ENCODE data around the gene IBTK. TPM values are rescaled to one million over a fixed set of nuclear protein-coding genes. Genes with fewer than 3 reads are reported as not detected.

Gene IBTK
- polyA plus RNA-seq, 2 of the 4 experiments (the other 2 are of a cell fraction) = 34.2 to 87.3 TPM

GRCh38 chr6:82144852-82145340 lies 102.6 kb downstream of the IBTK start (continued):
- no peak for TF ChIP-seq CEBPB (IDR thresholded peaks at IDR 0.05)

GRCh38 chr6:82144007-82144851 lies 103.3 kb downstream of the IBTK start:
- peaks cover 27% of the 10 kb centered on the region for H3K4me1 ChIP-seq
- peak overlapping the region; percentile 37 to 80 for H3K27ac ChIP-seq
- peak; percentile 47 to 88 for DNase-seq (ENCODE audit: low read depth in 1 of 2, low spot score in 1 of 2)
- H3K9me3 ChIP-seq = peaks cover 7% of the 10 kb centered on the region; the same call in 2 of the 3 replicates
- H3K4me2 ChIP-seq = peak overlapping the region; percentile 96
- peak overlapping the region; percentile 12; the same call in 2 of the 3 replicates for H3K4me3 ChIP-seq
- 2% methylated on average over 8 of the region's 8 CpGs for whole genome bisulfite sequencing (ENCODE audit: missing lambda C conversion rate)
- no peak for FAIRE-seq
- POLR2A ChIA-PET = interaction anchor here (0.5 to 1.8 kb wide), 2 partner anchors 58 to 392 kb away, joined by 3 to 5 read pairs; partner anchors contain the start of gene TENT5A
- CTCF ChIA-PET = interaction anchor here (0.6 to 1.2 kb wide), 2 partner anchors 34 to 1270 kb away, joined by 3 to 4 read pairs; no protein-coding TSS in a partner anchor
- ATAC-seq = peak; percentile 97
- no peak for TF ChIP-seq FOSB (CRISPR knock-in tag; IDR thresholded peaks at IDR 0.05)
- TF ChIP-seq TFCP2L1 (CRISPR knock-in tag; IDR thresholded peaks at IDR 0.05) = no peak
- TF ChIP-seq JUNB (IDR thresholded peaks at IDR 0.05) = peak; percentile 86
- TF ChIP-seq GATA3 (IDR thresholded peaks at IDR 0.05; ENCODE audit: borderline replicate concordance) = peak; percentile 33; the same call in 1 of the 2 replicates
- TF ChIP-seq PBX3 (IDR thresholded peaks at IDR 0.05) = no peak
- no peak for TF ChIP-seq CBX8 (IDR thresholded peaks at IDR 0.05)
- TF ChIP-seq RCOR1 (IDR thresholded peaks at IDR 0.05; ENCODE audit: low read depth, low read length) = no peak
- 0 out of 5 replicates have a peak, but pooled peaks of 1 of the 2 experiments have one; percentile 16 for TF ChIP-seq RAD21 (conservative IDR thresholded peaks at IDR 0.05 in 1 of 2, IDR thresholded peaks at IDR 0.05 in 1 of 2)
- TF ChIP-seq EP300 (IDR thresholded peaks at IDR 0.05) = peak in 1 of 2 experiments; percentile 16; a peak in 1 of 5 replicates
- no peak for TF ChIP-seq CEBPB (IDR thresholded peaks at IDR 0.05)
- TF ChIP-seq FOSL2 (IDR thresholded peaks at IDR 0.05) = peak; percentile 91
- TF ChIP-seq FOSL2 (CRISPR knock-in tag; IDR thresholded peaks at IDR 0.05) = peak; percentile 97
- no peak for TF ChIP-seq EHF (CRISPR knock-in tag; IDR thresholded peaks at IDR 0.05)
- TF ChIP-seq JUN (IDR thresholded peaks at IDR 0.05) = no peak
- TF ChIP-seq, protein P1, sequence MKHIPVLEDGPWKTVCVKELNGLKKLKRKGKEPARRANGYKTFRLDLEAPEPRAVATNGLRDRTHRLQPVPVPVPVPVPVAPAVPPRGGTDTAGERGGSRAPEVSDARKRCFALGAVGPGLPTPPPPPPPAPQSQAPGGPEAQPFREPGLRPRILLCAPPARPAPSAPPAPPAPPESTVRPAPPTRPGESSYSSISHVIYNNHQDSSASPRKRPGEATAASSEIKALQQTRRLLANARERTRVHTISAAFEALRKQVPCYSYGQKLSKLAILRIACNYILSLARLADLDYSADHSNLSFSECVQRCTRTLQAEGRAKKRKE (CRISPR knock-in tag; IDR thresholded peaks at IDR 0.05; ENCODE audit: low read depth) = no peak
- no peak for TF ChIP-seq REST (IDR thresholded peaks at IDR 0.05)
- peak; percentile 42; the same call in 1 of the 2 replicates for TF ChIP-seq MAX (IDR thresholded peaks at IDR 0.05)
- TF ChIP-seq, protein P2, sequence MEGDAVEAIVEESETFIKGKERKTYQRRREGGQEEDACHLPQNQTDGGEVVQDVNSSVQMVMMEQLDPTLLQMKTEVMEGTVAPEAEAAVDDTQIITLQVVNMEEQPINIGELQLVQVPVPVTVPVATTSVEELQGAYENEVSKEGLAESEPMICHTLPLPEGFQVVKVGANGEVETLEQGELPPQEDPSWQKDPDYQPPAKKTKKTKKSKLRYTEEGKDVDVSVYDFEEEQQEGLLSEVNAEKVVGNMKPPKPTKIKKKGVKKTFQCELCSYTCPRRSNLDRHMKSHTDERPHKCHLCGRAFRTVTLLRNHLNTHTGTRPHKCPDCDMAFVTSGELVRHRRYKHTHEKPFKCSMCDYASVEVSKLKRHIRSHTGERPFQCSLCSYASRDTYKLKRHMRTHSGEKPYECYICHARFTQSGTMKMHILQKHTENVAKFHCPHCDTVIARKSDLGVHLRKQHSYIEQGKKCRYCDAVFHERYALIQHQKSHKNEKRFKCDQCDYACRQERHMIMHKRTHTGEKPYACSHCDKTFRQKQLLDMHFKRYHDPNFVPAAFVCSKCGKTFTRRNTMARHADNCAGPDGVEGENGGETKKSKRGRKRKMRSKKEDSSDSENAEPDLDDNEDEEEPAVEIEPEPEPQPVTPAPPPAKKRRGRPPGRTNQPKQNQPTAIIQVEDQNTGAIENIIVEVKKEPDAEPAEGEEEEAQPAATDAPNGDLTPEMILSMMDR (IDR thresholded peaks at IDR 0.05) = no peak
- no peak for TF ChIP-seq MAZ (IDR thresholded peaks at IDR 0.05; ENCODE audit: borderline replicate concordance, low read depth, low read length)
- TF ChIP-seq HOXB13 (CRISPR knock-in tag; IDR thresholded peaks at IDR 0.05; ENCODE audit: low read depth) = no peak
- no peak for TF ChIP-seq POLR2AphosphoS2 (conservative IDR thresholded peaks at IDR 0.05; ENCODE audit: low read length)
- no peak for TF ChIP-seq MYC (IDR thresholded peaks at IDR 0.05; ENCODE audit: borderline replicate concordance, low read length)
- no peak for TF ChIP-seq ZC3H11A (IDR thresholded peaks at IDR 0.05)
